ENCODE measurements around the gene PSMD6. TPM values are rescaled to one million over a fixed set of nuclear protein-coding genes. Genes with fewer than 3 reads are reported as not detected.

The PSMD6 gene
- polyA plus RNA-seq, 4 donors, result 51.4 to 65.2 (median 56.0) TPM

- H3K4me1 ChIP-seq (ENCODE audit: control insufficient read depth in 3 of 3, insufficient read depth in 2 of 3, low read depth in 1 of 3, low read length in 2 of 3), result no peaks in the 10 kb centered on the region
- H3K4me3 ChIP-seq (ENCODE audit: low read depth in 1 of 3, low read length in 3 of 3), result no peak overlapping the region
- no peak for DNase-seq
- H3K36me3 ChIP-seq (ENCODE audit: control insufficient read depth in 3 of 3, insufficient read depth in 2 of 3, low read depth in 1 of 3, low read length in 3 of 3), result peaks cover 26 to 32% (median 31%) of the 10 kb centered on the region in 3 donors
- FAIRE-seq, result no peak
- WGBS, 3 donors, result 84 to 92% (median 86%) methylated on average over 2 of the region's 2 CpGs
- no peaks in the 10 kb centered on the region for H3K27me3 ChIP-seq (ENCODE audit: control insufficient read depth in 3 of 3, insufficient read depth in 3 of 3, low read length in 3 of 3)
- H3K9me3 ChIP-seq (ENCODE audit: control insufficient read depth in 2 of 2, insufficient read depth in 1 of 2, low read depth in 1 of 2, low read length in 1 of 2), result no peaks in the 10 kb centered on the region
- H3K27ac ChIP-seq (ENCODE audit: low read depth in 1 of 3, low read length in 2 of 3), result no peak overlapping the region
Observed at GRCh38 chr3:63986831-63987230, 36.5 kb downstream of the PSMD6 start.

GRCh38 chr3:63986146-63986545 is 37.1 kb downstream of the PSMD6 start:
- Histone ChIP-seq H3K36me3 (ENCODE audit: control insufficient read depth in 3 of 3, insufficient read depth in 2 of 3, low read depth in 1 of 3, low read length in 3 of 3) (peaks cover 26 to 30% (median 29%) of the 10 kb centered on the region in 3 donors), H3K27me3 (ENCODE audit: control insufficient read depth in 3 of 3, insufficient read depth in 3 of 3, low read length in 3 of 3) (no peaks in the 10 kb centered on the region), H3K4me1 (ENCODE audit: control insufficient read depth in 3 of 3, insufficient read depth in 2 of 3, low read depth in 1 of 3, low read length in 2 of 3) (no peaks in the 10 kb centered on the region), H3K9me3 (ENCODE audit: control insufficient read depth in 2 of 2, insufficient read depth in 1 of 2, low read depth in 1 of 2, low read length in 1 of 2) (no peaks in the 10 kb centered on the region), H3K4me3 (ENCODE audit: low read depth in 1 of 3, low read length in 3 of 3) (no peak overlapping the region), H3K27ac (ENCODE audit: low read depth in 1 of 3, low read length in 2 of 3) (no peak overlapping the region)
- DNase-seq (no peak), FAIRE-seq (no peak)
- WGBS, 3 donors, result 88 to 92% (median 91%) methylated on average over 7 of the region's 7 CpGs

DNA sequence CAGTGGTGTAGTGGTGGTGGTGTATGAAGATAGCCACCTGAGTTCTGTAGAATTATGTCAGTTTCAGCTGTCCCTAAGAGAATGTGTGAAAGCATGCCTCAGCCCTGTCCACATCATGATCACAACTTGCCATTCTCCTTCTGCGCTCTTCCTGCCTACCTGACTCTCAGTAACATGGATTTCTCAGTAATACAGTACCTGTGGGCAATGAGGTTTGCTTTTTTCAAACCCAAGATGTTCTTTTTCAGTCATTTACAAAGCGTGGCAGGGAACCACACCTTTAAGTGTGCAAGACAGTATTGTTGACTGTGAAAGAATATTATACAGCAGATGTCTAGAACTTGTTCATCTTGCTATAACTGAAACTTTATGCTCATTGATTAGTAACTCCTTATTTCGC is 38.9 kb downstream of the PSMD6 start:
- FAIRE-seq (no peak), DNase-seq (no peak)
- Histone ChIP-seq H3K4me1 (ENCODE audit: control insufficient read depth in 3 of 3, insufficient read depth in 2 of 3, low read depth in 1 of 3, low read length in 2 of 3) (no peaks in the 10 kb centered on the region), H3K9me3 (ENCODE audit: control insufficient read depth in 2 of 2, insufficient read depth in 1 of 2, low read depth in 1 of 2, low read length in 1 of 2) (no peaks in the 10 kb centered on the region), H3K27me3 (ENCODE audit: control insufficient read depth in 3 of 3, insufficient read depth in 3 of 3, low read length in 3 of 3) (no peaks in the 10 kb centered on the region), H3K36me3 (ENCODE audit: control insufficient read depth in 3 of 3, insufficient read depth in 2 of 3, low read depth in 1 of 3, low read length in 3 of 3) (peaks cover 18 to 29% (median 18%) of the 10 kb centered on the region in 3 donors), H3K4me3 (ENCODE audit: low read depth in 1 of 3, low read length in 3 of 3) (no peak overlapping the region), H3K27ac (ENCODE audit: low read depth in 1 of 3, low read length in 2 of 3) (no peak overlapping the region)
- 92 to 97% (median 95%) methylated on average over 3 of the region's 3 CpGs for WGBS, 3 donors

GRCh38 chr3:63981980-63982379 is 41.3 kb downstream of the PSMD6 start:
- FAIRE-seq (no peak), DNase-seq (no peak)
- peaks cover 7 to 21% (median 14%) of the 10 kb centered on the region in 3 donors for H3K36me3 ChIP-seq (ENCODE audit: control insufficient read depth in 3 of 3, insufficient read depth in 2 of 3, low read depth in 1 of 3, low read length in 3 of 3)
- 95 to 97% (median 95%) methylated on average over 4 of the region's 4 CpGs for WGBS, 3 donors
- H3K9me3 ChIP-seq (ENCODE audit: control insufficient read depth in 2 of 2, insufficient read depth in 1 of 2, low read depth in 1 of 2, low read length in 1 of 2), result no peaks in the 10 kb centered on the region
- H3K27me3 ChIP-seq (ENCODE audit: control insufficient read depth in 3 of 3, insufficient read depth in 3 of 3, low read length in 3 of 3), result no peaks in the 10 kb centered on the region
- peaks cover 0 to 4% (median 0%) of the 10 kb centered on the region in 3 donors for H3K4me1 ChIP-seq (ENCODE audit: control insufficient read depth in 3 of 3, insufficient read depth in 2 of 3, low read depth in 1 of 3, low read length in 2 of 3)
- no peak overlapping the region for H3K27ac ChIP-seq (ENCODE audit: low read depth in 1 of 3, low read length in 2 of 3)
- no peak overlapping the region for H3K4me3 ChIP-seq (ENCODE audit: low read depth in 1 of 3, low read length in 3 of 3)

DNA sequence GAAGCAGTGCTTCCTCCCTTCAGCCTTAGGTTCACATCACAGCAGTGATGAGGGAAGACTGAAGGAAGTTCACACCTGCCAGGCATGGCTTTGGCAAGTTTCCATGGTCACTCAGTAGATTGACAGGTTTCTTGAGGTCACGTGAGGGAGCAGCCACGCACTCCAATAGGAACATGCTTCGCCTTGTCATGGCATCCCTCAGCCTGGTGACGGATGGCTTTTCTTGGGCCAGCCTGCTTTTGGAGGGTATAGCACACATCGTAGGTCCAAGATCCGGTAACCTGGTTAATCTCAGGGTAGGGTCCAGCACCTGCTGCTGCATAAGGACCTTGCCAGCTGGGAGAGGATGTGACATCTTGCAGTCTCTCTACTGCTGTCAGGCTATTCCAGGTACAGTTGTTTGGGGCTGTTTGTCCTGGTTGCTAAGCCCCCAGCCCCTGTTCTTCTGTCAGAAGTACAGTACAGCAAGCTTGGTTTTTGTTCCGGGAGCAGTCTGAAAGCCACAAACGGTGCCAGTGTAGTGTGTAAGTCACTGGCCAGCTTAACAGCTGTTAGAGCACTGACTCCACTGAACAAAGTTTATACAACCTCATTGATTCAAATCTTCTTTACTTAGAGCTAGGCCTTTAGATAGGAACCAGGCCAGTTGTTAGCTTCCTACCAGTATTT is 42.3 kb downstream of the PSMD6 start:
- H3K4me3 ChIP-seq (ENCODE audit: low read depth in 1 of 3, low read length in 3 of 3), result no peak overlapping the region
- peaks cover 3 to 21% (median 16%) of the 10 kb centered on the region in 3 donors for H3K36me3 ChIP-seq (ENCODE audit: control insufficient read depth in 3 of 3, insufficient read depth in 2 of 3, low read depth in 1 of 3, low read length in 3 of 3)
- no peaks in the 10 kb centered on the region for H3K27me3 ChIP-seq (ENCODE audit: control insufficient read depth in 3 of 3, insufficient read depth in 3 of 3, low read length in 3 of 3)
- H3K9me3 ChIP-seq (ENCODE audit: control insufficient read depth in 2 of 2, insufficient read depth in 1 of 2, low read depth in 1 of 2, low read length in 1 of 2), result no peaks in the 10 kb centered on the region
- 82 to 88% (median 85%) methylated on average over 8 of the region's 8 CpGs for WGBS, 3 donors
- H3K4me1 ChIP-seq (ENCODE audit: control insufficient read depth in 3 of 3, insufficient read depth in 2 of 3, low read depth in 1 of 3, low read length in 2 of 3), result peaks cover 0 to 4% (median 0%) of the 10 kb centered on the region in 3 donors
- H3K27ac ChIP-seq (ENCODE audit: low read depth in 1 of 3, low read length in 2 of 3), result peak overlapping the region in 1 of 3 donors; percentile 45
- FAIRE-seq (no peak), DNase-seq (no peak)

GRCh38 chr3:63980019-63980418 is 43.3 kb downstream of the PSMD6 start:
- DNase-seq, result no peak
- 91 to 94% (median 92%) methylated on average over 2 of the region's 2 CpGs for WGBS, 3 donors
- Histone ChIP-seq H3K36me3 (ENCODE audit: control insufficient read depth in 3 of 3, insufficient read depth in 2 of 3, low read depth in 1 of 3, low read length in 3 of 3) (peaks cover 2 to 20% (median 16%) of the 10 kb centered on the region in 3 donors), H3K27me3 (ENCODE audit: control insufficient read depth in 3 of 3, insufficient read depth in 3 of 3, low read length in 3 of 3) (no peaks in the 10 kb centered on the region), H3K4me3 (ENCODE audit: low read depth in 1 of 3, low read length in 3 of 3) (no peak overlapping the region), H3K4me1 (ENCODE audit: control insufficient read depth in 3 of 3, insufficient read depth in 2 of 3, low read depth in 1 of 3, low read length in 2 of 3) (peaks cover 0 to 4% (median 2%) of the 10 kb centered on the region in 3 donors), H3K27ac (ENCODE audit: low read depth in 1 of 3, low read length in 2 of 3) (peak overlapping the region in 1 of 3 donors; percentile 64), H3K9me3 (ENCODE audit: control insufficient read depth in 2 of 2, insufficient read depth in 1 of 2, low read depth in 1 of 2, low read length in 1 of 2) (no peaks in the 10 kb centered on the region)
- FAIRE-seq, result no peak

- H3K9me3 ChIP-seq (ENCODE audit: control insufficient read depth in 2 of 2, insufficient read depth in 1 of 2, low read depth in 1 of 2, low read length in 1 of 2), result no peaks in the 10 kb centered on the region
- peaks cover 0 to 4% (median 2%) of the 10 kb centered on the region in 3 donors for H3K4me1 ChIP-seq (ENCODE audit: control insufficient read depth in 3 of 3, insufficient read depth in 2 of 3, low read depth in 1 of 3, low read length in 2 of 3)
- FAIRE-seq (no peak), DNase-seq (peak in 1 of 2 donors; percentile 22)
- peak overlapping the region in 1 of 3 donors; percentile 48 for H3K27ac ChIP-seq (ENCODE audit: low read depth in 1 of 3, low read length in 2 of 3)
- H3K36me3 ChIP-seq (ENCODE audit: control insufficient read depth in 3 of 3, insufficient read depth in 2 of 3, low read depth in 1 of 3, low read length in 3 of 3), result peaks cover 2 to 18% (median 14%) of the 10 kb centered on the region in 3 donors
- H3K4me3 ChIP-seq (ENCODE audit: low read depth in 1 of 3, low read length in 3 of 3), result no peak overlapping the region
- WGBS, 3 donors, result 73 to 81% (median 74%) methylated on average over 12 of the region's 12 CpGs
- no peaks in the 10 kb centered on the region for H3K27me3 ChIP-seq (ENCODE audit: control insufficient read depth in 3 of 3, insufficient read depth in 3 of 3, low read length in 3 of 3)
Observed at GRCh38 chr3:63979093-63979885, 44.0 kb downstream of the PSMD6 start.

DNA sequence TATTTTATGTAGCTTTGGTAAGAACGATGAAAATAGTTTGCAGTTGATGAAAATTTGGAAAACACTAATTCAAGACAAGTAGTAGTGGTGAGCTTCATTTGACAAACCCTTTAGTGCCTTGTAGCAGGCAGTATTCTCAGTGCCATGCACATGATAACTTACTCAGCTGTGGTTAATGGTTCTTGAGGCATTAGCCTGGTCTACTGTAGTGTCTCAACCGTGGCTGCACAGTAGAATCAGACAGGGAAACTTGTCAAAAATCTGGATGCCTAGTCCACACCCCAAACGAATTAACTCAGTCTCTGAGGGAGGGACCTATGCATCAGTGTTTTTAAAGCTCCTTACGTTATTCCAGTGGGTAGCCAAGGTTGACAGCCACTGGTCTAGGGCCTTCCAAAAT is 45.4 kb downstream of the PSMD6 start:
- 72 to 79% (median 75%) methylated on average over 4 of the region's 4 CpGs for WGBS, 3 donors
- FAIRE-seq (no peak), DNase-seq (no peak)
- Histone ChIP-seq H3K9me3 (ENCODE audit: control insufficient read depth in 2 of 2, insufficient read depth in 1 of 2, low read depth in 1 of 2, low read length in 1 of 2) (no peaks in the 10 kb centered on the region), H3K27ac (ENCODE audit: low read depth in 1 of 3, low read length in 2 of 3) (no peak overlapping the region), H3K36me3 (ENCODE audit: control insufficient read depth in 3 of 3, insufficient read depth in 2 of 3, low read depth in 1 of 3, low read length in 3 of 3) (peaks cover 2 to 25% (median 19%) of the 10 kb centered on the region in 3 donors), H3K4me3 (ENCODE audit: low read depth in 1 of 3, low read length in 3 of 3) (no peak overlapping the region), H3K4me1 (ENCODE audit: control insufficient read depth in 3 of 3, insufficient read depth in 2 of 3, low read depth in 1 of 3, low read length in 2 of 3) (peaks cover 2 to 4% (median 4%) of the 10 kb centered on the region in 3 donors), H3K27me3 (ENCODE audit: control insufficient read depth in 3 of 3, insufficient read depth in 3 of 3, low read length in 3 of 3) (no peaks in the 10 kb centered on the region)
